Karpas-422 (cell line): ENCODE measurements around the gene SYF2. TPM values are rescaled to one million over a fixed set of nuclear protein-coding genes. Genes with fewer than 3 reads are reported as not detected.
"Not testable (repeated sequence)": the region's sequence is repeated elsewhere in the genome, so short reads cannot be mapped to it uniquely, and the experiment has no call there.

ENCODE experiments used
- DNase-seq: peaks from one replicate; pipeline ENCODE4 v3.0.0-alpha.2; 2015
- H2AFZ ChIP-seq: fragments of 200-600 bp; sonication (generic); 2 replicates; pipeline ENCODE4 v1.6.1; 2014; ENCODE audit warnings: antibody characterized with exemption, low read length, mixed read lengths
- H3K27ac ChIP-seq: fragments of 200-600 bp; sonication (generic); 2 replicates; pipeline ENCODE4 v1.5.1; 2014; ENCODE audit warnings: mild to moderate bottlenecking, low read length, moderate library complexity
- H3K27me3 ChIP-seq: fragments of 200-600 bp; sonication (generic); 2 replicates; pipeline ENCODE4 v1.6.1; 2014; ENCODE audit warnings: low read length, mixed read lengths
- H3K36me3 ChIP-seq: fragments of 200-600 bp; sonication (generic); 2 replicates; pipeline ENCODE4 v1.6.1; 2014; ENCODE audit warnings: low read length, mixed read lengths; ENCODE audit not compliant: insufficient read depth
- H3K4me1 ChIP-seq: fragments of 200-600 bp; sonication (generic); 2 replicates; pipeline ENCODE4 v1.6.1; 2014; ENCODE audit warnings: mild to moderate bottlenecking, low read length, mixed read lengths
- H3K4me2 ChIP-seq: fragments of 200-600 bp; sonication (generic); 2 replicates; pipeline ENCODE4 v1.6.1; 2014; ENCODE audit warnings: low read length, low read depth, mild to moderate bottlenecking; ENCODE audit not compliant: poor library complexity, severe bottlenecking
- H3K4me3 ChIP-seq: fragments of 200-600 bp; sonication (generic); 2 replicates; pipeline ENCODE4 v1.5.1; 2014; ENCODE audit warnings: mild to moderate bottlenecking, antibody characterized with exemption, low read length, mixed read lengths
- H3K79me2 ChIP-seq: fragments of 200-600 bp; sonication (generic); 2 replicates; pipeline ENCODE4 v1.6.1; 2014; ENCODE audit warnings: mild to moderate bottlenecking, low read length, mixed read lengths
- H3K9ac ChIP-seq: fragments of 200-600 bp; sonication (generic); 2 replicates; pipeline ENCODE4 v1.6.0; 2014; ENCODE audit warnings: low read length
- H3K9me2 ChIP-seq: fragments of 200-600 bp; sonication (generic), shearing (Covaris generic); replicated peaks from 2 replicates; pipeline ENCODE4 v1.6.0; 2014; ENCODE audit warnings: mild to moderate bottlenecking, low read length, moderate library complexity; ENCODE audit not compliant: insufficient read depth
- H3K9me3 ChIP-seq: fragments of 300-700, 200-600 bp; sonication (generic); 2 replicates; pipeline ENCODE4 v1.6.1; 2014; ENCODE audit warnings: low read length, mixed read lengths
- H4K20me1 ChIP-seq: fragments of 200-600 bp; sonication (generic); 2 replicates; pipeline ENCODE4 v1.6.1; 2014; ENCODE audit warnings: mild to moderate bottlenecking, antibody characterized with exemption, low read length, low read depth; ENCODE audit not compliant: insufficient read depth
- total RNA-seq: library from RNA; depleted of rRNA; stranded (reverse); fragments of >200 nt; shearing (Covaris generic); gene quantifications from 2 replicates; pipeline ENCODE4 v1.2.3, GENCODE V29; 2014; ENCODE audit warnings: low replicate concordance

SYF2 gene
- total RNA-seq, 1 experiment from 2014 or later: 57.4 TPM

DNA sequence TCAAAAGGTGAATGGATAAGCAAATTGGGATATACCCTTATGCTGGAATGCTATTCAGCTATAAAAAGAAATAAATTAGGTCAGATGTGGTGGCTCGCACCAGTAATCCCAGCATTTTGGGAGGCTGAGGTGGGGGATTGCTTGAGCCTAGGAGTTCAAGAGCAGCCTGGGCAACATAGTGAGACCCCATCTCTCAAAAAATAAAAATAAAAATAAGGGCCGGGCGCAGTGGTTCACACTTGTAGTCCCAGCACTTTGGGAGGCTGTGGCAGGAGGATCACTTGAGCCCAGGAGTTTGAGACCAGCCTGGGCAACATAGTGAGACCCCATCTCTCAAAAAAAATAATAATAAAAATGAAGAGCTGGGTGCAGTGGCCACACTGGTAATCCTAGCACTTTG is 44.4 kb downstream of the SYF2 start:
- not testable (repeated sequence) for H3K4me3 ChIP-seq, H3K36me3 ChIP-seq, H3K79me2 ChIP-seq, H3K9me3 ChIP-seq, H3K27me3 ChIP-seq, H4K20me1 ChIP-seq, H2AFZ ChIP-seq, DNase-seq, H3K4me1 ChIP-seq, H3K9me2 ChIP-seq, H3K27ac ChIP-seq, H3K9ac ChIP-seq, H3K4me2 ChIP-seq

DNA sequence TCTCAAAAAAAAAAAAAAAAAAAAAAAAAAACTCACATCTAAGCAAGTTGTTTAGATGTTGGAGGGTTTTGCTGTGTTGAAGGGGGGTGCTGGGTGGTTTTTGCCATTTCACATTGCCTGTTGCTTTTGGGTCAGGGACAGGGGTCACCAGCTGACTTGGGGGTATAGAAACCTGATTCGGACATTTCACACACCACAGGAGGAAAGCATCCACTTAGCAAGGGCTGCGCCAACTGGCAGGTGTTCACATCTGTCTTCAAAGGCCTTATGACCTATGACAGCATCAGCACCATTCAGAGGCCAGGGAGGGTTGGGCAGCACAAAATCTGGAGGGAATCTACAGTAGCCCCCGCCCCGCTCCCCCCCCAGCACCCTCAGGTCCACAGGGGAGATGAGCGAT is 45.2 kb downstream of the SYF2 start:
- no peak overlapping the region for H2AFZ ChIP-seq
- no peak for DNase-seq
- no peak overlapping the region for H3K27ac ChIP-seq
- H3K4me3 ChIP-seq: no peak overlapping the region
- no peaks in the 10 kb centered on the region for H3K79me2 ChIP-seq
- H3K9ac ChIP-seq: no peak overlapping the region
- no peaks in the 10 kb centered on the region for H3K36me3 ChIP-seq
- no peaks in the 10 kb centered on the region for H3K9me3 ChIP-seq
- H3K4me1 ChIP-seq: no peaks in the 10 kb centered on the region
- H3K27me3 ChIP-seq: no peaks in the 10 kb centered on the region
- H4K20me1 ChIP-seq: no peaks in the 10 kb centered on the region
- no peak overlapping the region for H3K4me2 ChIP-seq
- no peaks in the 10 kb centered on the region for H3K9me2 ChIP-seq

DNA sequence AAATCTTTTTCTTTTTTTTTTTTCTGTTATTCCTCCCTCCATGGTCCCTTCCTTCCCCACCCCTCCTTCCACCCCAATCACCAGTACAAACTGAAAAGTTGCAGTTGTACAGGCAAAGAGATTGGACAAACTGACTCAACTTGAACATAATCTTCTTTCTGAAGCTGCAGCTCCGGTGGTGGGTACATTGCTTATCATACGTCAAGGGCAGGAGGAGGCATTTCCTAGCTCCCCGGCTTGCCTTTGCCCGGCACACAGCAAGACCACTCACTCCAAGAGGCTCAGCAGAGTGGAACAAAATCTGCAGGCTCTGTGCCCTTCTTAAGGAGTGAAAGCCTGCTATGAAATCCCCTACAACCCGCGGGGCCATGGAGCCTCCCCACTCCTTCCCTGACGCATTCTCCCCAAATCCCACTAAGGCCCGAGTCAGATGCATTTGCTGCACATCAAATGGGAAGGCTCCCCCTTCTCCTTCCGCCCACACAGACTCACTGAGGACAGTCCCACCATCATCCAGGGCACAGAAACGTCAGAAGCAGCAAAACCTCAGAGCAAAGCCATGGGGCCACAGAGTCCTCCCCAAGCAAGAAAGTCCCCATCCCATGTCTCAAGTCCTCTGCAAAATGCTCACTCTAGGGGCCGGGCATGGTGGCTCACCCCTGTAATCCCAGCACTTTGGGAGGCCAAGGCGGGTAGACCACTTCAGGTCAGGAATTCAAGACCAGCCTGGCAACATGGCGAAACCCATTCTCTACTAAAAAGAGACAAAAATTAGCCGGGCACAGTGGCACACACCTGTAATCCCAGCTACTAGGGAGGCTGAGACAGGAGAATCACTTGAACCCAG is 45.9 kb downstream of the SYF2 start:
- Histone ChIP-seq H3K36me3 (no peaks in the 10 kb centered on the region), H3K4me2 (no peak overlapping the region), H3K4me1 (no peaks in the 10 kb centered on the region), H3K79me2 (no peaks in the 10 kb centered on the region), H3K27me3 (no peaks in the 10 kb centered on the region), H3K9me3 (no peaks in the 10 kb centered on the region), H4K20me1 (no peaks in the 10 kb centered on the region), H3K9ac (no peak overlapping the region), H3K4me3 (no peak overlapping the region), H2AFZ (no peak overlapping the region), H3K27ac (no peak overlapping the region), H3K9me2 (no peaks in the 10 kb centered on the region)
- no peak for DNase-seq

DNA sequence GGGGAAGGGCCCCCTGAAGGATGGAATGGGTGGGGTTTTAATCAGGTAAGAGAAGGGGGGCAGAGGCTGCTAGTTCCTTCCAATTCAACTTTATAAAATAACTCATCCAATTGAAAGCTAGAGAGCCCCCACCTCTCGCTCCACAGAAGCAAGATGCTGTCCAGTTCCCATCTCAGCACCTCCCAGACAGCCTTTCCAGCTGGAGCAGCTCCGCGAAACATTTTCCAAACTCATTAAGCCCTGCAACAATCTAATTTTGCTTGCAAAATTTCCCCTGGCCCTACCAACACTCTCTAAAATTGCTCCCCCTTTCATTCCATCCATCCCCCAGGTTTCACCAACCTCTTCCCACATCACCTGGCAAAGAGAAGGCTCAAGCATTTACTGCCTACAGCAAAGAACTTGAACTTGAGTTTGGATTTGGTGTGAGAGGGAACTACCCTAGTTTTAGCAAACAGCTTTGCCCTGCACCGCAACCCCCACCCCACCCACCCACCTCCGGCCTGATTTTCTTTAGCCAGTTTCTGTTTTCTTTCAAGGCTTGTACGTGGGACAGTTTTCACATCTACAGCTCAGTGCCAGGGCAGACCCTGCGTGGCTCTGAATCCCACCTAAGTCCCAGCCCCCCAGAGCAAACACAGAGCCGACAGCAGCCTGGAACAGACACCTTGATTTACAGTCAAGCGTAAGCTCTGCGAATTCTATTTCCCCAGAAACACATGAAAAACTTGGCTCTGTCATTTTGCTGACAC is 46.7 kb downstream of the SYF2 start:
- no peak overlapping the region for H3K4me2 ChIP-seq
- H3K9me3 ChIP-seq: no peaks in the 10 kb centered on the region
- H3K9ac ChIP-seq: no peak overlapping the region
- no peak overlapping the region for H3K4me3 ChIP-seq
- DNase-seq: no peak
- no peaks in the 10 kb centered on the region for H3K79me2 ChIP-seq
- H2AFZ ChIP-seq: no peak overlapping the region
- H3K36me3 ChIP-seq: no peaks in the 10 kb centered on the region
- H3K27me3 ChIP-seq: no peaks in the 10 kb centered on the region
- no peaks in the 10 kb centered on the region for H3K4me1 ChIP-seq
- H3K9me2 ChIP-seq: no peaks in the 10 kb centered on the region
- no peaks in the 10 kb centered on the region for H4K20me1 ChIP-seq
- no peak overlapping the region for H3K27ac ChIP-seq

DNA sequence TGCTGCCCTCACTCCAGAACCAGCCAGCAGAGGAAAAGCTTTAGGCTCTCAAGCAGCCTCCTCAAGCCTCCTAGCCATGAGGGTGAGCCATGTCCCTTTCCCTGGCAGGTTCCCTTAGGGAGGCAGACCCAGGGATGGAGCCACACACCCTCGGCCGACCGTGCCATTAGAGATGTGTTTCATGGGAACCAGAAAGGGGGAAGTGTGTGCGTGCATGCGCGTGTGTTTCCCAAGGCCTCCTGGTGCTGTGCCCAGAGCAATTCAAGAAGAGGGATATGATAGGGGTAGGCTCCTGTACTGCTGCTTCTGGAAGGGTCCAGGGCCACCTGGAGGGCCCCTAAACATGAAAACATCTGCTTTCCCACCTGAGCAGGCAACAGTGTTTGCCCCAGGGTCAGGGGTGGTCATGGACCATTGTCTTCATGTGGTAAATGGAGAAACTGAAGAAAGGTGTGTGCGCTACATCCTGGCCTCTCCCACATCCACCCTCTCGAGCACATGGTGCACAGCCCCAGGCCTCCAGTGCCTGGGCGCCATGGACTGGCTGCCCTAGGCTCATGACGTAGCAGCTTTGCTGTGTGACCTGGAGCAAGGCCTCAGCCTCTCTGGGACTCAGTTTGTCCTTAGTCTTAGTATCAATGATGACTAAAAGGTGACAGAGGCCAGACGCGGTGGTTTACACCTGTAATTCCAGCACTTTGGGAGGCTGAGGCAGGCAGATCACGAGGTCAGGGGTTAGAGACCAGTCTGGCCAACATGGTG is 48.1 kb downstream of the SYF2 start:
- Histone ChIP-seq H3K27me3 (no peaks in the 10 kb centered on the region), H3K4me3 (no peak overlapping the region), H3K27ac (no peak overlapping the region), H2AFZ (no peak overlapping the region), H3K9me2 (no peaks in the 10 kb centered on the region), H3K36me3 (no peaks in the 10 kb centered on the region), H3K9me3 (no peaks in the 10 kb centered on the region), H4K20me1 (no peaks in the 10 kb centered on the region), H3K4me2 (no peak overlapping the region), H3K9ac (no peak overlapping the region), H3K79me2 (no peaks in the 10 kb centered on the region), H3K4me1 (no peaks in the 10 kb centered on the region)
- no peak for DNase-seq

DNA sequence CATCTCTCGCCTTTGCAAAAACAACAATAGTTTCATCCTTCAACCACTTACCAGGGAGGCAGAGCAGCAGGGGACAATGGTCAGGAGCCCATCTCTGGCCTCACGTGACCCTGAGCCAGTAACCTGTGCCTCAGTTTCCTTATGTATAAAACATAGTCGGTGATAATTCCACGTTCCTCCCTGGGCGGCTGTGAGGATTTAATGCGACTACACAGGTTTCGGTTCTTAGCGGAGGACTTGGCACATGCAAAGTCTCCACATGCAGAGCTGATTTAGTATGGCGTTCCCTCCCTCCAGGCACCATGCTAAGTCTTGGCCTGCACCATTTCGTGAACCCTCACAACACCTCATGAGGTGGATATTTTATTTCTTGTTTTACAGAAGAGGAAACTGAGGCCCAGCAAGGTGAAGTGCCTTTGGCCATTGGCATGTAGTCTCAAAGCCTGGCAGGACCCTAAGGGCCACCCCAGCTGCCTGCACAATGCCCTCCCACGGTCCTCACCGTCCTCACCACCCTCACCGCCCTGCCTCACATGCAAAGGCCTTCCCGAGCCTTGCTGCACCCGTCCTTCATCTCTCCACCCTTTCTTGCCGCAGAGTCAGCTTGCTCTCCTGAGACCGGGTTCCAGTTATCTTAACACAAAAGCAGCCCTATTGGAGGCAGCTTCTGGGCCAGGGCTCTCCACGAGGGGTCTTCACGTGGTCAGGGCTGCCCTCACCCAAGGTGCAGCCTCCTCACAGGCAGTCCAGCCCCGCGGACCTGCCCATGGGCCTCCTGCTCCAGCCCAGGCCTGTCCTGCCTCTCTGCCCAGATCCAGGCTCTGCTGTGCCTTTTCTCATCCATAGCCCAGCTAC is 48.9 kb downstream of the SYF2 start:
- Histone ChIP-seq H4K20me1 (no peaks in the 10 kb centered on the region), H3K4me2 (no peak overlapping the region), H3K9me2 (no peaks in the 10 kb centered on the region), H3K79me2 (no peaks in the 10 kb centered on the region), H3K27ac (no peak overlapping the region), H3K27me3 (no peaks in the 10 kb centered on the region), H3K4me3 (no peak overlapping the region), H3K9ac (no peak overlapping the region), H3K4me1 (no peaks in the 10 kb centered on the region), H3K9me3 (no peaks in the 10 kb centered on the region; the same call in 1 of the 2 replicates), H3K36me3 (no peaks in the 10 kb centered on the region), H2AFZ (no peak overlapping the region)
- no peak for DNase-seq

DNA sequence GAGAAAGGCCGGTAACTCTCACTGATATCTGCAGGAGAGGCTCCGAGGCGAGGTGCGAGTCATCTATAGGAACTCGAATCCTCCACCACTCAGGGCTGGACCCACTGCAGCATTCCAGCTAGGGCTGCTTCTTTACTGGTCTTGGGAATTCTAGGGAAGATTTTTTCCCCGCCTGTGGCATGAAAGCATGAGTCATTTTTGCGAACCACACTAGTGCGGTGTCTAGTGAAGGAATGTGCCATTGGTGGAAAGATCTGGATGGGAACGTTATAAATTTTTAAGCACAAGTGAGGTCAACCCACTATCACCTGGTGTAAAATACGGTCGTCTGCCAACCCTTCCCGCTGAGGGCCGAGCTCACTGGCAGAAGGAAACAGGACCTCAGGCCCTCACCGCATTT is 49.7 kb downstream of the SYF2 start:
- H3K4me1 ChIP-seq: no peaks in the 10 kb centered on the region
- H3K9me3 ChIP-seq: no peaks in the 10 kb centered on the region; the same call in 1 of the 2 replicates
- no peaks in the 10 kb centered on the region for H3K79me2 ChIP-seq
- no peaks in the 10 kb centered on the region for H3K36me3 ChIP-seq
- no peak for DNase-seq
- no peaks in the 10 kb centered on the region for H3K9me2 ChIP-seq
- no peaks in the 10 kb centered on the region for H4K20me1 ChIP-seq
- no peak overlapping the region for H3K27ac ChIP-seq
- H3K9ac ChIP-seq: no peak overlapping the region
- no peak overlapping the region for H3K4me2 ChIP-seq
- no peak overlapping the region for H3K4me3 ChIP-seq
- no peaks in the 10 kb centered on the region for H3K27me3 ChIP-seq
- H2AFZ ChIP-seq: no peak overlapping the region
